ENCODE results near the gene RAB17.

The RAB17 gene

GRCh38 chr2:237573721-237574415, 16.7 kb downstream of the RAB17 start:
- no peak for DNase-seq (ENCODE audit: low spot score)
- TF ChIP-seq CTCF (IDR thresholded peaks at IDR 0.05; ENCODE audit: extremely low read depth, missing control alignments), result no peak

GRCh38 chr2:237572742-237573101, 17.8 kb downstream of the RAB17 start:
- no peak for TF ChIP-seq CTCF (IDR thresholded peaks at IDR 0.05; ENCODE audit: extremely low read depth, missing control alignments)
- DNase-seq (ENCODE audit: low spot score), result no peak

- peak; percentile 94 for DNase-seq (ENCODE audit: low spot score)
- TF ChIP-seq CTCF (IDR thresholded peaks at IDR 0.05; ENCODE audit: extremely low read depth, missing control alignments), result peak; percentile 84
Measured at GRCh38 chr2:237572021-237572741, 18.4 kb downstream of the RAB17 start.

- no peak for DNase-seq (ENCODE audit: low spot score)
- no peak for TF ChIP-seq CTCF (IDR thresholded peaks at IDR 0.05; ENCODE audit: extremely low read depth, missing control alignments)
Measured at GRCh38 chr2:237571551-237571950, 19.0 kb downstream of the RAB17 start.

- no peak for DNase-seq (ENCODE audit: low spot score)
- no peak for TF ChIP-seq CTCF (IDR thresholded peaks at IDR 0.05; ENCODE audit: extremely low read depth, missing control alignments)
Measured at GRCh38 chr2:237570776-237571335, 19.7 kb downstream of the RAB17 start.

GRCh38 chr2:237569896-237570295, 20.6 kb downstream of the RAB17 start:
- no peak for TF ChIP-seq CTCF (IDR thresholded peaks at IDR 0.05; ENCODE audit: extremely low read depth, missing control alignments)
- no peak for DNase-seq (ENCODE audit: low spot score)

- no peak for DNase-seq (ENCODE audit: low spot score)
- no peak for TF ChIP-seq CTCF (IDR thresholded peaks at IDR 0.05; ENCODE audit: extremely low read depth, missing control alignments)
Measured at GRCh38 chr2:237569041-237569440, 21.5 kb downstream of the RAB17 start.
